HG02973 (cell line): Measurements from ENCODE around the gene KCTD3.
A peak's percentile ranks its signal among the peaks of the same experiment; 100 is the strongest.

Experiments used
- ATAC-seq: cut with Tn5 transposase; IDR thresholded peaks from one replicate; pipeline ENCODE4 v1.9.1; 2021; ENCODE audit warnings: moderate library complexity; ENCODE audit not compliant: unreplicated experiment

KCTD3 gene

GRCh38 chr1:215556996-215557395 is 10.1 kb upstream of the KCTD3 start:
- ATAC-seq: no peak

- no peak for ATAC-seq
These were observed 9.6 kb upstream of the KCTD3 start for GRCh38 chr1:215557504-215557903.

GRCh38 chr1:215557992-215558626 is 9.0 kb upstream of the KCTD3 start:
- ATAC-seq: no peak

GRCh38 chr1:215567491-215568298 is 591 bp downstream of the KCTD3 start:
- peak; percentile 58 for ATAC-seq

- ATAC-seq: no peak
These were observed 1.2 kb downstream of the KCTD3 start for GRCh38 chr1:215568299-215568692.

- ATAC-seq: no peak
These were observed 3.1 kb downstream of the KCTD3 start for GRCh38 chr1:215569986-215570824.

GRCh38 chr1:215581896-215582295 is 14.8 kb downstream of the KCTD3 start:
- ATAC-seq: no peak

GRCh38 chr1:215583185-215583749 is 16.2 kb downstream of the KCTD3 start:
- ATAC-seq: no peak

- peak; percentile 81 for ATAC-seq
These were observed 17.3 kb downstream of the KCTD3 start for GRCh38 chr1:215584389-215584788.

- no peak for ATAC-seq
These were observed 22.7 kb downstream of the KCTD3 start for GRCh38 chr1:215589650-215590435.

- no peak for ATAC-seq
These were observed 23.8 kb downstream of the KCTD3 start for GRCh38 chr1:215590779-215591491.

- ATAC-seq: no peak
These were observed 27.5 kb downstream of the KCTD3 start for GRCh38 chr1:215594640-215595039.

GRCh38 chr1:215595231-215595630 is 28.1 kb downstream of the KCTD3 start:
- ATAC-seq: no peak

- ATAC-seq: no peak
These were observed 30.9 kb downstream of the KCTD3 start for GRCh38 chr1:215597961-215598360.

GRCh38 chr1:215599418-215600074 is 32.4 kb downstream of the KCTD3 start:
- ATAC-seq: no peak

- no peak for ATAC-seq
These were observed 33.2 kb downstream of the KCTD3 start for GRCh38 chr1:215600258-215600792.

GRCh38 chr1:215600867-215601266 is 33.8 kb downstream of the KCTD3 start:
- ATAC-seq: no peak

GRCh38 chr1:215601276-215601675 is 34.2 kb downstream of the KCTD3 start:
- no peak for ATAC-seq

- ATAC-seq: no peak
These were observed 36.2 kb downstream of the KCTD3 start for GRCh38 chr1:215603319-215603718.
